HAP-1 (cell line): ENCODE results near the gene STUM.
A peak's percentile ranks its signal among the peaks of the same experiment; 100 is the strongest.

Experiments
- DNase-seq, 2 experiments: peaks; one replicate each; pipeline ENCODE4 v3.0.0-alpha.2; 2016 to 2020; ENCODE audit warnings: low spot score in 2 of 2
- H3K27me3 ChIP-seq: fragments of 250-450 bp; sonication (Bioruptor Pico); 2 replicates; pipeline ENCODE4 v1.5.1; 2020; ENCODE audit warnings: low read depth, mild to moderate bottlenecking, moderate library complexity
- H3K36me3 ChIP-seq: fragments of 250-450 bp; sonication (Bioruptor Pico); replicated peaks from 2 replicates; pipeline ENCODE4 v1.5.1; 2020; ENCODE audit warnings: mild to moderate bottlenecking
- H3K4me1 ChIP-seq: fragments of 250-450 bp; sonication (Bioruptor Pico); 2 replicates; pipeline ENCODE4 v1.5.1; 2020; ENCODE audit warnings: mild to moderate bottlenecking
- H3K4me3 ChIP-seq: fragments of 250-450 bp; sonication (Bioruptor Pico); 2 replicates; pipeline ENCODE4 v1.5.1; 2020; ENCODE audit warnings: mild to moderate bottlenecking, moderate library complexity
- H3K9me3 ChIP-seq: fragments of 250-450 bp; sonication (Bioruptor Pico); 2 replicates; pipeline ENCODE4 v1.5.1; 2020; ENCODE audit warnings: mild to moderate bottlenecking, moderate library complexity
- in situ Hi-C: fragments of 300-500 bp; cut with MboI; formaldehyde crosslinking; loops from 3 replicates; pipeline ENCODE4 v1.14.3; 2020; ENCODE audit warnings: low sequenced_read_pairs, inconsistent platforms, mixed read lengths

STUM gene

GRCh38 chr1:226653311-226653921, 104.9 kb downstream of the STUM start:
- H3K4me3 ChIP-seq = no peak overlapping the region
- DNase-seq = no peak
- no peaks in the 10 kb centered on the region for H3K9me3 ChIP-seq
- in situ Hi-C loops = no loop called here
- peaks cover 5% of the 10 kb centered on the region for H3K4me1 ChIP-seq
- no peaks in the 10 kb centered on the region for H3K27me3 ChIP-seq
- H3K36me3 ChIP-seq = no peaks in the 10 kb centered on the region

DNA sequence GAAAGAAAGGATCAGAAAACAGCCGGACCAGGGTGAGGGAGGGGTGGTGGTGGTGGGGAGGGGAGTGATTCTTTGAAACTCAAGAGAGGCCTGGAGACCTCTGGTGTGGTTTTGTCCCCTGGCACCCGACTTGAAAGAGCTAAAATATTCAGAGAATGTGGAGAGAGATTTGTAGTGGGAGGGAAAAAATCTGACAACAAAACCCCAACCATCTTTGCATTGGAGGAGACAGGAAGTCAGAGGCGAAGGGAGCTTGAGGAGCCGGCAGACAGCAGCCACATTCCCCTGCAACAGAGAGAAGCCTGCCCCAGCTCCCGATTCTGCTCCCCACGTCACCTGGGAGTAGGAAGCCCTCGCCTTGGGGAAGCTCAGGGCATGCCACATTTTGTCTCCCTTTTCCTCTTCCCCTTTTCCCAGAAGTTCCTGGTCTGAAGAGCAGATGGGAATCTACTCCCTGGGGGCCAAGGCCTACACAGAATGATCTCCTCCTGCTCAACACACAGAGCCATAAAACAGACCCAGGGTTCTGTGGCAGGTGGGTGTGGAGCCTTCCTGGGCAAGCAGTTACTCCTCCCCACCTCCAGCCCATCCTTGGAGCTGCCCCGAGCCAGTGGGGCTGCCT, 105.6 kb downstream of the STUM start:
- Histone ChIP-seq H3K36me3 (no peaks in the 10 kb centered on the region), H3K27me3 (no peaks in the 10 kb centered on the region), H3K4me3 (no peak overlapping the region), H3K9me3 (no peaks in the 10 kb centered on the region), H3K4me1 (peaks cover 5% of the 10 kb centered on the region)
- DNase-seq = peak; percentile 32 to 53
- in situ Hi-C loops = no loop called here

GRCh38 chr1:226654668-226655055, 106.1 kb downstream of the STUM start:
- Histone ChIP-seq H3K36me3 (no peaks in the 10 kb centered on the region), H3K4me1 (peaks cover 5% of the 10 kb centered on the region)
- DNase-seq = no peak

GRCh38 chr1:226655251-226656163, 106.9 kb downstream of the STUM start:
- H3K27me3 ChIP-seq = no peaks in the 10 kb centered on the region
- in situ Hi-C loops = no loop called here
- peaks cover 5% of the 10 kb centered on the region for H3K4me1 ChIP-seq
- no peaks in the 10 kb centered on the region for H3K9me3 ChIP-seq
- H3K4me3 ChIP-seq = no peak overlapping the region
- H3K36me3 ChIP-seq = no peaks in the 10 kb centered on the region
- no peak for DNase-seq

More at GRCh38 chr1:226654668-226655055, 106.1 kb downstream of the STUM start:
- Histone ChIP-seq H3K9me3 (no peaks in the 10 kb centered on the region), H3K27me3 (no peaks in the 10 kb centered on the region), H3K4me3 (no peak overlapping the region)
- in situ Hi-C loops = no loop called here

GRCh38 chr1:226656201-226656600, 107.6 kb downstream of the STUM start:
- no peak for DNase-seq
- Histone ChIP-seq H3K9me3 (no peaks in the 10 kb centered on the region), H3K4me3 (no peak overlapping the region), H3K4me1 (peaks cover 5% of the 10 kb centered on the region), H3K27me3 (no peaks in the 10 kb centered on the region), H3K36me3 (no peaks in the 10 kb centered on the region)
- in situ Hi-C loops = no loop called here

DNA sequence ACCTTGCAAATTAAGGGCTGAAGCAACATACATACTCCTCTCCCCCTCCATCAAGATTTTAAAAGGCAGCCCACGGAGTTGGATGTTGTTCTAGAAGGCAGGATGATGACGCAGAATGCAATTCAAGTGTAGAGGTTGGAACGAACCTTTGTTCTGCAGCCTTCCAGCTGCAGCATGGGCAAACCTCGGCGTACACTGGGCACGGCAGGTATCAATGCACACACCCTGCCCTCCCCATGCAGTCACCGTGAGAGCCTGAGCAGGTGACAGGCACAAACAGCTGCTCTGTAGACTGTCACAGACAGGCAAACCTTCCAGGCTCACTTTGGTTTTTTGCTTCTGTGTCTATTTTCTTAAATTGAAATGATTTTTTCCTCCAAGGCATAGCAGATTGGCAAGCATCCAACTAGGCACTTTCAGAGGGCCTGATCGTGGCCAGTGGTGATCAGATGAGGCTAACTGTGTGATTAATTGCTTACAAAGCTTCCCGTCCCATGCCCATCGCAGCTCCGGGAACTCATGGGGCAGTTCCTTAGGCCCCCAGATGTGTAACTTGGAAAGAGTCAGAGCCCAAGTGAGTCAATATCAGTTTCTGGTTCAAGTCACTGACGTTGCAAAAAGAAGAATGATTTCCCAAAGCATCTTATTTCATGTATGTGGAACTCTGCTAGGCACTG, 108.2 kb downstream of the STUM start:
- Histone ChIP-seq H3K36me3 (no peaks in the 10 kb centered on the region), H3K4me3 (no peak overlapping the region), H3K27me3 (no peaks in the 10 kb centered on the region), H3K9me3 (no peaks in the 10 kb centered on the region), H3K4me1 (peaks cover 5% of the 10 kb centered on the region)
- no peak for DNase-seq
- in situ Hi-C loops = no loop called here

DNA sequence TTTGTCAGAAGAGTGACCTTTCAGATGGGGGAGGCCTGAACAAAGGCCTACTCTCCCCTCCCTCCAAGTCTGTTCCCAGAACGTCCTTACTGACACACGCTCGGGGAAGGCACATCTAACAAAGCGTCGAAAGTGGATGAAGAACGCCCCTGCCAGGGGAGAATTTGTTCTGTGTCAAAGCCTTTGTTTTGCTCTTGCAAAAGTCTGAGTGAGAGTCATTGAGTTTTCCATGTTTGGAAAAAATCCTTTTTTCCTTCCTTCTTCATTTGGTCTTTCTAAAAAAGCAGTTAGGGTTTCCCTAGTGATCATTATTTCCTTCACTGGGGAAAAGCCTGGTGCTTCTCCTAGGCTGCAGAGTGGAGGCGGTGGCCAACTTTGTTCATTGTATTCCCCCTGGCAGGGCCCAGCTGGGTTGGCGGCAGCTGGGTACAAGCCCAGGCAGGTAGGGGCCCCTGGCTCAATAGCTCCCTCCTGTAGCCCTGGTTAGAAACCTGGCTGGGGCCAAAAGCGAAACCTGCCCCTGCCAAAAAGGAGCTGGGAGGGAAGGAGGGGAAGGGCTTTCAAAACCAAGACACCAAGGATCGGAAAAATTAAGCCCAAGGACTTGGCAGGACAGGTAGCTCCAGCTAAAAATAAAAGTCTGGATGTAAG, 109.5 kb downstream of the STUM start:
- H3K27me3 ChIP-seq = no peaks in the 10 kb centered on the region
- no peak overlapping the region for H3K4me3 ChIP-seq
- in situ Hi-C loops = no loop called here
- no peaks in the 10 kb centered on the region for H3K9me3 ChIP-seq
- no peak for DNase-seq
- H3K36me3 ChIP-seq = no peaks in the 10 kb centered on the region
- peaks cover 7% of the 10 kb centered on the region for H3K4me1 ChIP-seq

DNA sequence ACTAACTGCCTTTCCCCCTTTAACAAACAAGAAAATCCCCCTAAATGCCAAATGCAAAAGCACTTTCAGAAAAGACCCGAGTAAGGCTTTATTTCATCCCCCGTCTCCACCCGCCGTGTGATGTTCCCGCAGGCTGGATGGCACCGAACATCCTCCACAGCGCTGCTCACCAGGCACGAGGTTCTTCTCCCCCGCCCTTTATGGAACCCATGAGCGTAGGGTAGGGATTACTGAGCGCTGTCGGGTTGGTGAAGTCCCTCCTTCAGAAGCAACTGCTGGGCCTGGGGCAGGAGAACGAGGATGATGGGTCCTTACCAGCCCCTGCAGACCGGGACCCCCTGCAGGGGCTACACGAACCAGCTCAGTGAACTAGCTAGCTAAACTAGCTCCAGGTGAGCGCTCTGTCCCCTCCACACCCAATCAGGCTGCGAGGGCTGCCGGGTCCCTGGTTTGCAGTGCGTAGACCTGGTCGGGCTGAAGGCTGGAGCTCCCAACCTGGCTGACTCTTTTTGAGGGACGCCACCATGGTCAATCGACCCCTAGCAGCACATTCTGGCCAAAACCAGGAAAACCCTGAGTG, 110.1 kb downstream of the STUM start:
- Histone ChIP-seq H3K9me3 (no peaks in the 10 kb centered on the region), H3K4me1 (peaks cover 7% of the 10 kb centered on the region)

More for the DNA sequence above, 110.1 kb downstream of the STUM start:
- H3K27me3 ChIP-seq = no peaks in the 10 kb centered on the region
- no peak overlapping the region for H3K4me3 ChIP-seq
- DNase-seq = no peak
- H3K36me3 ChIP-seq = no peaks in the 10 kb centered on the region
- in situ Hi-C loops = no loop called here
